ENCODE results near the gene CAPSL.
"Not testable (repeated sequence)": the region's sequence is repeated elsewhere in the genome, so short reads cannot be mapped to it uniquely, and the experiment has no call there.

- not testable (repeated sequence) for TF ChIP-seq CTCF (IDR thresholded peaks at IDR 0.05; ENCODE audit: extremely low read depth in 1 of 2, insufficient read depth in 1 of 2, low read depth in 1 of 2, low read length in 2 of 2); MAX (IDR thresholded peaks at IDR 0.05; ENCODE audit: insufficient read depth, insufficient read length); EZH2 (IDR thresholded peaks at IDR 0.05; ENCODE audit: borderline replicate concordance, low read depth, low read length, severe bottlenecking); POLR2A (IDR thresholded peaks at IDR 0.05; ENCODE audit: low read depth, low read length); FOS (IDR thresholded peaks at IDR 0.05; ENCODE audit: borderline replicate concordance, insufficient read depth, low read length)
Observed at GRCh38 chr5:35976859-35977258, 38.4 kb upstream of the CAPSL start.

All from endothelial cell of umbilical vein (primary cell).